A549 (cell line): ENCODE results near the gene PEX14.

ENCODE experiments used
- BHLHE40 ChIP-seq: IDR thresholded peaks from 2 replicates; pipeline ENCODE4 v1.6.1; 2012; ENCODE audit warnings: low read depth, low read length, inconsistent platforms
- CTCF ChIP-seq: fragments of >200 bp; sonication (Bioruptor Twin); formaldehyde crosslinking; IDR thresholded peaks from 3 replicates; pipeline ENCODE4 v1.5.1; 2016
- POLR2A ChIP-seq: IDR thresholded peaks from 2 replicates; pipeline ENCODE4 v1.6.1; 2012; ENCODE audit warnings: mild to moderate bottlenecking, low read length
- TFCP2L1 ChIP-seq: fragments of 250-450 bp; sonication (Bioruptor Pico); IDR thresholded peaks from 2 replicates; pipeline ENCODE4 v1.5.0; 2021; ENCODE audit warnings: mild to moderate bottlenecking
- TP53 ChIP-seq: fragments of 250-450 bp; sonication (Bioruptor Pico); IDR thresholded peaks from 2 replicates; pipeline ENCODE4 v1.5.0; 2021; ENCODE audit warnings: mild to moderate bottlenecking, moderate library complexity
- TF ChIP-seq, protein P1 (sequence below): IDR thresholded peaks from 2 replicates; pipeline ENCODE4 v1.6.1; 2012; ENCODE audit warnings: low read depth, borderline replicate concordance

DNA sequence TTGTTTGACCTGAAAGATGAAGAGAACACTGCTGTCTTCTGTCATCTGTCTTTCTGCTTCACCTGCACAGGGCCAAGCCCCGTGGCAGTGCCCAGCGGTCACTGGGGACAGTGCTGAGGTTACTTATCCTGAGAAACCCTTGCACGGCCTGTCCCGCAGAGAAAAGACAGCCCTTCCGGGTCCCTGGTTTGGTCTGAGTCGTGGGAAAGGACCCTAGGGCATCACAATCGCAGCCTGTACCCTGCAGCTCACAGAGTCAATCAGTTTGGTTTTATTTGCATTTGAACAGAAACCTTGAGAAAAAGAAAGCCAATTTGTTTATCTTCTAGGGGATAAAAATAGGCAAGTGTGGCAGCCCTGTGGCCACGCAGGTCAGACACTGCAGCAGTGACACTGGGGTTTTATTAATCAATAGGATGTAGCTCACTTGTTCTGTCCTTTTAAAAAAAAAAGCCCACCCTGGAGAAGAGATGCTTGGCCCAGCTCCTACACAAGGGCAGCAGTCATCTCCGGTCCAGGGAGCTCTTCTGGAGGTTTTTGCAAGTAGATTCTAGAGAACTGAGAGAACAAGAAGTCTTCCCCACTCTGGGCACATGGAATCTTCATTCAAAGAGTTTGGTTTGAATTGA is 120.0 kb downstream of the PEX14 start:
- TF ChIP-seq TFCP2L1 (CRISPR knock-in tag) (no peak), TP53 (CRISPR knock-in tag) (no peak), CTCF (no peak), BHLHE40 (no peak), POLR2A (no peak)
- TF ChIP-seq, protein P1, sequence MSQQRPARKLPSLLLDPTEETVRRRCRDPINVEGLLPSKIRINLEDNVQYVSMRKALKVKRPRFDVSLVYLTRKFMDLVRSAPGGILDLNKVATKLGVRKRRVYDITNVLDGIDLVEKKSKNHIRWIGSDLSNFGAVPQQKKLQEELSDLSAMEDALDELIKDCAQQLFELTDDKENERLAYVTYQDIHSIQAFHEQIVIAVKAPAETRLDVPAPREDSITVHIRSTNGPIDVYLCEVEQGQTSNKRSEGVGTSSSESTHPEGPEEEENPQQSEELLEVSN = no peak
